ENCODE results near the gene WDR45B. TPM values are rescaled to one million over a fixed set of nuclear protein-coding genes. Genes with fewer than 3 reads are reported as not detected.
A peak's percentile ranks its signal among the peaks of the same experiment; 100 is the strongest.

WDR45B gene
- total RNA-seq, 2 experiments from 2014 or later, result 127 to 132 TPM

DNA sequence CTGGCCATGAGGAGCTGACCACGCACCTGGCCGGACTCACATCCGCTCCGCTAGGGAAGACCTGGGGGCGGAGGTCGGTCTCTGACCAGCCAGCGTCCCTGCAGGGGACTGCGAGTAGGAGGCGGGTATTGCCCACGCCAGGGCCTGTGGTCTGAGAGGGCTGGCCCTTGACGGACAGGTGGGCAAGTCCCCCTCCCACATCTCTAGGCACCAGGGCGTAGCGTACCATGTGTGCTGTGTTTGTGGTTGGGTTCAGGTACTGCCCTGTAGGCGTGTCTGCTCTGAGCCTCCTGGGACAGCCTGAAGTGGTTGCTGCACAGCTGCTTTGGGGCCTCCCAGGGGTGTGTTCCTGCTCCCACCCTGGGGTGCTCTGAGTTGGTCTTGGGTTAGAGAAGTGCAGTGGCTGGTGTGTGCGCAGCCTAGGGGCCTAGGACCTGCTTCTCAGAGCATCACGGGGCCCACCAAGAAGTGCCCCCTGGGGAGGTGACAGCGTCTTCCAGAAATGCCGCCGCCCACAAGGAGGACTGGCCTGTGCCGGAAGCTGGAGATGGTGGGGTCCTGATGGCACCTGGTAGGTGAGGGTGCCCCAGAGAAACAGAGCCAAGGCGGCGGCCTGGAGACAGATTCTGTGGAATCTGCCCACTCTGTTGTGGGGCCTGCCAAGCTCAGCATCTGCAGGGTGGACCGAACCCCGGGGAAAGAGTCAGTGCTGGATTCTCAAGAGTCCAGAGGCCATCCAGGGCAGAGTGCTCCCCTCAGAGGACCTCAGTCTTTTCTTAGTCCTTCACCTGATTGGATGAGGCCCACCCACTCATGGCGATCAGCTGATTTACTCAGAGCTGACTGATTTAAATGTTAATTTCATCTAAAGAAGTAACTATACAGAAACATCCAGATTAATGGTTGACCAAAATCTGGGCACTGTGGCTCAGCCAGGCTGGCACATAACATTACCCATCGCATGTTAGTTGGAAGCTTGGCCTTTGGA, 48.3 kb downstream of the WDR45B start:
- no peak overlapping the region for H3K4me3 Mint-ChIP-seq
- H3K4me1 Mint-ChIP-seq (ENCODE audit: low read depth), result peaks cover 9% of the 10 kb centered on the region
- ChIA-PET POLR2A (interaction anchor here (0.6 kb wide), 1 partner anchor 17 kb away, joined by 3 read pairs; no protein-coding TSS in a partner anchor), CTCF (no interaction called here)
- H3K27ac Mint-ChIP-seq, result no peak overlapping the region
- H3K9me3 Mint-ChIP-seq, result no peaks in the 10 kb centered on the region
- H3K36me3 Mint-ChIP-seq (ENCODE audit: low read depth), result peaks cover 39% of the 10 kb centered on the region
- no peaks in the 10 kb centered on the region for H3K27me3 Mint-ChIP-seq
- ATAC-seq (no peak), DNase-seq (no peak)
- no peak for TF ChIP-seq CTCF (IDR thresholded peaks at IDR 0.05)
- intact Hi-C loops (cut with micrococcal nuclease), result no loop called here

- ChIA-PET CTCF (no interaction called here), POLR2A (no interaction called here)
- no peak for DNase-seq
- no peak overlapping the region for H3K4me3 Mint-ChIP-seq
- TF ChIP-seq CTCF (IDR thresholded peaks at IDR 0.05), result no peak
- intact Hi-C loops (cut with micrococcal nuclease), result no loop called here
- no peak overlapping the region for H3K27ac Mint-ChIP-seq
- H3K27me3 Mint-ChIP-seq, result no peaks in the 10 kb centered on the region
- peak; percentile 34 for ATAC-seq
- H3K9me3 Mint-ChIP-seq, result no peaks in the 10 kb centered on the region
- peaks cover 16% of the 10 kb centered on the region for H3K4me1 Mint-ChIP-seq (ENCODE audit: low read depth)
- peaks cover 35% of the 10 kb centered on the region for H3K36me3 Mint-ChIP-seq (ENCODE audit: low read depth)
Measured at GRCh38 chr17:82598256-82599119, 49.8 kb downstream of the WDR45B start.

- no peaks in the 10 kb centered on the region for H3K9me3 Mint-ChIP-seq
- peaks cover 29% of the 10 kb centered on the region for H3K36me3 Mint-ChIP-seq (ENCODE audit: low read depth)
- H3K27ac Mint-ChIP-seq, result no peak overlapping the region
- intact Hi-C loops (cut with micrococcal nuclease), result no loop called here
- no peak for TF ChIP-seq CTCF (IDR thresholded peaks at IDR 0.05)
- no peak overlapping the region for H3K4me3 Mint-ChIP-seq
- ChIA-PET CTCF (no interaction called here), POLR2A (no interaction called here)
- no peaks in the 10 kb centered on the region for H3K27me3 Mint-ChIP-seq
- no peak for DNase-seq
- ATAC-seq, result no peak
- peaks cover 28% of the 10 kb centered on the region for H3K4me1 Mint-ChIP-seq (ENCODE audit: low read depth)
Measured at GRCh38 chr17:82596837-82597672, 51.2 kb downstream of the WDR45B start.

DNA sequence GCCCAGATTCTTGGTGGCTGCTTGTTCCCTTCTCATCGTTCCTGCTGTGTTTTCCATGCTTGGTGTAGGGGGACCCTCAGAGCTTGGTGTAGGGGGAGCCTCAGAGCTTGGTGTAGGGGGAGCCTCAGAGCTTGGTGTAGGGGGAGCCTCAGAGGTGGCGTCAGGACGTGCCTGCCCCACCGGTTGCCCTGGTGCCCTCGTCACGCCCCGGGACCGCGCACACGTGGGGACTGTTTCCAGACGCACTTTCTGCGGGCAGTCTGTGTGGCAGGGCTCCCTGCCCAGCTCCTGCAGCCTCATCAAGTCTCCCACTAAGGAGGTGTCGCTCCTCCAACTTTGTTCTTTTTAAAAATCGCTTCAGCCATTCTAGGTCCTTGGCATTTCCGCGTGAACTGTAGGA, 51.9 kb downstream of the WDR45B start:
- Mint-ChIP-seq H3K9me3 (no peaks in the 10 kb centered on the region), H3K27me3 (no peaks in the 10 kb centered on the region), H3K27ac (no peak overlapping the region), H3K4me1 (ENCODE audit: low read depth) (peaks cover 34% of the 10 kb centered on the region), H3K4me3 (no peak overlapping the region), H3K36me3 (ENCODE audit: low read depth) (peaks cover 21% of the 10 kb centered on the region)
- ChIA-PET CTCF (no interaction called here), POLR2A (no interaction called here)
- intact Hi-C loops (cut with micrococcal nuclease), result no loop called here
- ATAC-seq (no peak), DNase-seq (no peak)
- no peak for TF ChIP-seq CTCF (IDR thresholded peaks at IDR 0.05)
